GM12878 (cell line): ENCODE data around the gene FAM161B.

Source experiments
- BCL11A ChIP-seq: IDR thresholded peaks from 2 replicates; pipeline ENCODE4 v1.6.1; 2011; ENCODE audit warnings: low read depth, low read length
- POLR2A ChIP-seq: IDR thresholded peaks from 2 replicates; pipeline ENCODE4 v1.6.1; 2011; ENCODE audit warnings: low read depth, mild to moderate bottlenecking, low read length
- SMARCA5 ChIP-seq: fragments of 450-650 bp; IDR thresholded peaks from 2 replicates; pipeline ENCODE4 v1.6.1; 2017; ENCODE audit warnings: mild to moderate bottlenecking
- TAF1 ChIP-seq: IDR thresholded peaks from 2 replicates; pipeline ENCODE4 v1.6.1; 2011; ENCODE audit warnings: mild to moderate bottlenecking, low read depth, low read length, borderline replicate concordance
- TF ChIP-seq, protein P1 (sequence below): IDR thresholded peaks from 2 replicates; pipeline ENCODE4 v1.6.1; 2011; ENCODE audit warnings: low read depth, mild to moderate bottlenecking, low read length, moderate library complexity, borderline replicate concordance; ENCODE audit errors: extremely low read depth
- TF ChIP-seq, protein P2 (sequence below), 3 experiments: IDR thresholded peaks in 2 of 3; conservative IDR thresholded peaks in 1 of 3; 2 replicates each; pipeline ENCODE4 v1.5.1; 2011; ENCODE audit warnings: low read depth in 3 of 3, low read length in 3 of 3, mild to moderate bottlenecking in 3 of 3, control low read depth in 2 of 3, moderate library complexity in 2 of 3, inconsistent platforms in 1 of 3, mixed read lengths in 1 of 3; ENCODE audit not compliant: control insufficient read depth in 2 of 3, insufficient read depth in 1 of 3; ENCODE audit errors: extremely low read depth in 1 of 3
- TF ChIP-seq, protein P3 (sequence below): IDR thresholded peaks from 2 replicates; pipeline ENCODE4 v1.6.1; 2012; ENCODE audit warnings: low read depth, low read length, improper control_type of control experiment

DNA sequence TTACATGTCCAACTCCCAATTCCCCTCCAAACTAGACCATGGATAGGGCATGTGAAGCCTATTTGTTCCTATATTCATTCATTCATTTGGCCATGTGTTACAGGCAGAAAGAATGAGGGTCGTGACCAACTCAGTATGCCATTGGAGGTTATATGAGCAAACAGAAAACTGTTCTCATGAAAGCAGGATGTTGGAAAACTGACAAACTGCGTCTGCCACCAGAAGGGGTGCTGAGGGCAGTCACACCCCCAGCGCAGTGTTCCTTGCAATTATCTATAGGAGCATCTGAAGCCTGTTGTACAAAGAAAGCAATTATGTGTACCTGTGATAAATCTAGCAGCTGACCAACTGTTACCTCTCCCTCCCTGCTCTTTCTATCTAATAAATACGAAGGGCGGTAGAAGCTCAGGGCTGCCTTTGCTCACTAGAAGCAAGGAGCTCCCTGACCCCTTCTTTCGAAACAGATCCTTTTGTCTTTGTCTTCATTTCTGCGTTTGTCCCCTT is 48.1 kb upstream of the FAM161B start:
- TF ChIP-seq BCL11A (no peak), SMARCA5 (no peak), POLR2A (no peak), TAF1 (no peak)
- TF ChIP-seq, protein P1, sequence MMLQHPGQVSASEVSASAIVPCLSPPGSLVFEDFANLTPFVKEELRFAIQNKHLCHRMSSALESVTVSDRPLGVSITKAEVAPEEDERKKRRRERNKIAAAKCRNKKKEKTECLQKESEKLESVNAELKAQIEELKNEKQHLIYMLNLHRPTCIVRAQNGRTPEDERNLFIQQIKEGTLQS, result no peak
- TF ChIP-seq, protein P2, sequence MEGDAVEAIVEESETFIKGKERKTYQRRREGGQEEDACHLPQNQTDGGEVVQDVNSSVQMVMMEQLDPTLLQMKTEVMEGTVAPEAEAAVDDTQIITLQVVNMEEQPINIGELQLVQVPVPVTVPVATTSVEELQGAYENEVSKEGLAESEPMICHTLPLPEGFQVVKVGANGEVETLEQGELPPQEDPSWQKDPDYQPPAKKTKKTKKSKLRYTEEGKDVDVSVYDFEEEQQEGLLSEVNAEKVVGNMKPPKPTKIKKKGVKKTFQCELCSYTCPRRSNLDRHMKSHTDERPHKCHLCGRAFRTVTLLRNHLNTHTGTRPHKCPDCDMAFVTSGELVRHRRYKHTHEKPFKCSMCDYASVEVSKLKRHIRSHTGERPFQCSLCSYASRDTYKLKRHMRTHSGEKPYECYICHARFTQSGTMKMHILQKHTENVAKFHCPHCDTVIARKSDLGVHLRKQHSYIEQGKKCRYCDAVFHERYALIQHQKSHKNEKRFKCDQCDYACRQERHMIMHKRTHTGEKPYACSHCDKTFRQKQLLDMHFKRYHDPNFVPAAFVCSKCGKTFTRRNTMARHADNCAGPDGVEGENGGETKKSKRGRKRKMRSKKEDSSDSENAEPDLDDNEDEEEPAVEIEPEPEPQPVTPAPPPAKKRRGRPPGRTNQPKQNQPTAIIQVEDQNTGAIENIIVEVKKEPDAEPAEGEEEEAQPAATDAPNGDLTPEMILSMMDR (IDR thresholded peaks at IDR 0.05 in 2 of 3, conservative IDR thresholded peaks at IDR 0.05 in 1 of 3; ENCODE audit: control insufficient read depth in 2 of 3, extremely low read depth in 1 of 3, insufficient read depth in 1 of 3, low read depth in 3 of 3, low read length in 3 of 3), result no peak
- TF ChIP-seq, protein P3, sequence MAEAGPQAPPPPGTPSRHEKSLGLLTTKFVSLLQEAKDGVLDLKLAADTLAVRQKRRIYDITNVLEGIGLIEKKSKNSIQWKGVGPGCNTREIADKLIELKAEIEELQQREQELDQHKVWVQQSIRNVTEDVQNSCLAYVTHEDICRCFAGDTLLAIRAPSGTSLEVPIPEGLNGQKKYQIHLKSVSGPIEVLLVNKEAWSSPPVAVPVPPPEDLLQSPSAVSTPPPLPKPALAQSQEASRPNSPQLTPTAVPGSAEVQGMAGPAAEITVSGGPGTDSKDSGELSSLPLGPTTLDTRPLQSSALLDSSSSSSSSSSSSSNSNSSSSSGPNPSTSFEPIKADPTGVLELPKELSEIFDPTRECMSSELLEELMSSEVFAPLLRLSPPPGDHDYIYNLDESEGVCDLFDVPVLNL, result no peak
